Neural cell (in vitro differentiated cells): ENCODE measurements around the gene RIC8B. TPM values are rescaled to one million over a fixed set of nuclear protein-coding genes. Genes with fewer than 3 reads are reported as not detected.

Experiments
- H2AFZ ChIP-seq: fragments of 200-600, 300-800 bp; sonication (generic), shearing (Covaris generic); 2 replicates; pipeline ENCODE4 v1.6.0; 2014; ENCODE audit warnings: low read depth, mild to moderate bottlenecking, antibody characterized with exemption, low read length, moderate library complexity
- H3F3A ChIP-seq: fragments of 200-600 bp; shearing (Covaris generic); 2 replicates; pipeline ENCODE4 v1.6.1; 2016; ENCODE audit warnings: mild to moderate bottlenecking, moderate library complexity, mixed read lengths, antibody characterized with exemption, low read length; ENCODE audit not compliant: insufficient read depth, poor library complexity, severe bottlenecking
- H3K27ac ChIP-seq: fragments of 200-600, 300-800 bp; sonication (generic), shearing (Covaris generic); 2 replicates; pipeline ENCODE4 v1.5.1; 2014; ENCODE audit warnings: mild to moderate bottlenecking, low read length, moderate library complexity
- H3K27me3 ChIP-seq: fragments of 300-800, 200-600 bp; sonication (generic), shearing (Covaris generic); 2 replicates; pipeline ENCODE4 v1.6.0; 2014; ENCODE audit warnings: mild to moderate bottlenecking, low read depth, low read length, moderate library complexity; ENCODE audit not compliant: insufficient read depth
- H3K36me3 ChIP-seq: fragments of 300-800, 200-600 bp; sonication (generic), shearing (Covaris generic); 2 replicates; pipeline ENCODE4 v1.5.1; 2014; ENCODE audit warnings: mild to moderate bottlenecking, antibody characterized with exemption, low read length, moderate library complexity; ENCODE audit not compliant: insufficient read depth
- H3K4me2 ChIP-seq: fragments of 300-800, 200-600 bp; sonication (generic), shearing (Covaris generic); 2 replicates; pipeline ENCODE4 v1.6.0; 2014; ENCODE audit warnings: mild to moderate bottlenecking, low read length
- H3K4me3 ChIP-seq: fragments of 300-800, 200-600 bp; sonication (generic), shearing (Covaris generic); 2 replicates; pipeline ENCODE4 v1.5.1; 2014; ENCODE audit warnings: mild to moderate bottlenecking, low read length, moderate library complexity
- H3K79me2 ChIP-seq: fragments of 200-600 bp; shearing (Covaris generic); replicated peaks from 2 replicates; pipeline ENCODE4 v1.6.0; 2014; ENCODE audit warnings: mild to moderate bottlenecking, low read length, moderate library complexity; ENCODE audit not compliant: insufficient read depth
- H3K9ac ChIP-seq: fragments of 300-800, 200-600 bp; sonication (generic), shearing (Covaris generic); 2 replicates; pipeline ENCODE4 v1.6.1; 2016; ENCODE audit warnings: mild to moderate bottlenecking, low read length, mixed read lengths
- H3K9me2 ChIP-seq: fragments of 200-600 bp; shearing (Covaris generic); 2 replicates; pipeline ENCODE4 v1.6.1; 2016; ENCODE audit warnings: mild to moderate bottlenecking, low read length, mixed read lengths; ENCODE audit not compliant: insufficient read depth
- H3K9me3 ChIP-seq: fragments of 200-600, 300-800 bp; sonication (generic), shearing (Covaris generic); 2 replicates; pipeline ENCODE4 v1.6.1; 2016; ENCODE audit warnings: mild to moderate bottlenecking, mixed run types, low read length, moderate library complexity, mixed read lengths
- H4K20me1 ChIP-seq: fragments of 200-600 bp; shearing (Covaris generic); 2 replicates; pipeline ENCODE4 v1.6.1; 2016; ENCODE audit warnings: mild to moderate bottlenecking, mixed run types; ENCODE audit not compliant: insufficient read depth
- EP300 ChIP-seq: fragments of 450-650 bp; conservative IDR thresholded peaks from 2 replicates; pipeline ENCODE4 v1.6.1; 2014; ENCODE audit warnings: antibody characterized with exemption, mild to moderate bottlenecking, moderate library complexity; ENCODE audit not compliant: poor library complexity, severe bottlenecking
- EZH2 ChIP-seq: fragments of 200-600, 300-800 bp; shearing (Covaris generic), sonication (generic); IDR thresholded peaks from 2 replicates; pipeline ENCODE4 v1.6.1; 2014; ENCODE audit warnings: antibody characterized with exemption, low read length, borderline replicate concordance, mild to moderate bottlenecking; ENCODE audit not compliant: insufficient read depth, poor library complexity, severe bottlenecking
- MXI1 ChIP-seq: fragments of 450-650 bp; conservative IDR thresholded peaks from 2 replicates; pipeline ENCODE4 v1.6.1; 2014; ENCODE audit warnings: antibody characterized with exemption, mild to moderate bottlenecking; ENCODE audit not compliant: poor library complexity, severe bottlenecking
- POLR2AphosphoS5 ChIP-seq: IDR thresholded peaks from 2 replicates; pipeline ENCODE4 v1.6.1; 2012
- RAD21 ChIP-seq: fragments of 450-650 bp; conservative IDR thresholded peaks from 2 replicates; pipeline ENCODE4 v1.6.1; 2014; ENCODE audit warnings: antibody characterized with exemption, mild to moderate bottlenecking, moderate library complexity
- REST ChIP-seq: IDR thresholded peaks from 2 replicates; pipeline ENCODE4 v1.6.1; 2012; ENCODE audit warnings: borderline replicate concordance
- SMC3 ChIP-seq: fragments of 450-650 bp; conservative IDR thresholded peaks from 2 replicates; pipeline ENCODE4 v1.6.1; 2014; ENCODE audit warnings: antibody characterized with exemption, mild to moderate bottlenecking, moderate library complexity; ENCODE audit not compliant: poor library complexity
- TAF1 ChIP-seq: IDR thresholded peaks from 2 replicates; pipeline ENCODE4 v1.6.1; 2012; ENCODE audit warnings: low read depth
- polyA plus RNA-seq: library from polyadenylated mRNA; depleted of rRNA; stranded (reverse); fragments of >200 nt; gene quantifications from 2 replicates; pipeline ENCODE4 v1.2.3, GENCODE V29; 2014
- TF ChIP-seq, protein P1 (sequence below): fragments of 450-650 bp; IDR thresholded peaks from 2 replicates; pipeline ENCODE4 v1.5.1; 2014; ENCODE audit warnings: antibody characterized with exemption, mild to moderate bottlenecking, moderate library complexity; ENCODE audit not compliant: poor library complexity, severe bottlenecking

The RIC8B gene
- polyA plus RNA-seq, 1 donor from 2014 or later, result 30.0 TPM

- no peak for TF ChIP-seq SMC3
- Histone ChIP-seq H3K4me2 (no peak overlapping the region), H3K4me3 (no peak overlapping the region), H3K36me3 (no peaks in the 10 kb centered on the region), H3K79me2 (no peaks in the 10 kb centered on the region), H3K9me3 (no peaks in the 10 kb centered on the region), H3K9me2 (no peaks in the 10 kb centered on the region), H4K20me1 (no peaks in the 10 kb centered on the region), H3K27me3 (no peaks in the 10 kb centered on the region), H3K9ac (no peak overlapping the region), H2AFZ (no peak overlapping the region), H3F3A (no peaks in the 10 kb centered on the region), H3K27ac (no peak overlapping the region)
Measured at GRCh38 chr12:106814714-106815113, 40.2 kb downstream of the RIC8B start.

DNA sequence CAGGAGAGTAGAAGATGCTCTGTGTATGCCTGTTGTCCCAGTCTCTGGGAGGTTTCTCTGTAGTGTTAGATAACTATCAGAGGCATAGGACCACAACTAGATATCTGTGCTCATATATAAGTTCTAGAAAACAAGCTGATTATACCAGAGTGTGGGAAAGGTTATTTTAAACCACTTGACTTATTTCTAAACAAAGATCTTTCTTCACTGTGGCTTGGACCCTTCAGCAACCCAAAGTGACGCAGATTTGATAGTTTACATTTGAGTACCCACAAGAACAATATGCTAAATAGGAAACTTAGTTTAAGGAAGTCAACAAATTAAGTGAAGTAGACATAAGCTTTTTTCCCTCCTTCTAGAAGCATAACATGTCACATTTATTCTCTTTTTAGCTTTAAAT, 41.3 kb downstream of the RIC8B start:
- no peak overlapping the region for H3K4me3 ChIP-seq
- no peaks in the 10 kb centered on the region for H4K20me1 ChIP-seq
- no peak overlapping the region for H2AFZ ChIP-seq
- TF ChIP-seq RAD21, result no peak
- TF ChIP-seq EP300, result no peak
- TF ChIP-seq EZH2, result no peak
- no peak for TF ChIP-seq TAF1
- TF ChIP-seq, protein P1, sequence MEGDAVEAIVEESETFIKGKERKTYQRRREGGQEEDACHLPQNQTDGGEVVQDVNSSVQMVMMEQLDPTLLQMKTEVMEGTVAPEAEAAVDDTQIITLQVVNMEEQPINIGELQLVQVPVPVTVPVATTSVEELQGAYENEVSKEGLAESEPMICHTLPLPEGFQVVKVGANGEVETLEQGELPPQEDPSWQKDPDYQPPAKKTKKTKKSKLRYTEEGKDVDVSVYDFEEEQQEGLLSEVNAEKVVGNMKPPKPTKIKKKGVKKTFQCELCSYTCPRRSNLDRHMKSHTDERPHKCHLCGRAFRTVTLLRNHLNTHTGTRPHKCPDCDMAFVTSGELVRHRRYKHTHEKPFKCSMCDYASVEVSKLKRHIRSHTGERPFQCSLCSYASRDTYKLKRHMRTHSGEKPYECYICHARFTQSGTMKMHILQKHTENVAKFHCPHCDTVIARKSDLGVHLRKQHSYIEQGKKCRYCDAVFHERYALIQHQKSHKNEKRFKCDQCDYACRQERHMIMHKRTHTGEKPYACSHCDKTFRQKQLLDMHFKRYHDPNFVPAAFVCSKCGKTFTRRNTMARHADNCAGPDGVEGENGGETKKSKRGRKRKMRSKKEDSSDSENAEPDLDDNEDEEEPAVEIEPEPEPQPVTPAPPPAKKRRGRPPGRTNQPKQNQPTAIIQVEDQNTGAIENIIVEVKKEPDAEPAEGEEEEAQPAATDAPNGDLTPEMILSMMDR, result no peak
- TF ChIP-seq MXI1, result no peak
- no peak for TF ChIP-seq POLR2AphosphoS5
- TF ChIP-seq REST, result no peak
- TF ChIP-seq SMC3, result no peak
- no peaks in the 10 kb centered on the region for H3K9me2 ChIP-seq
- no peak overlapping the region for H3K4me2 ChIP-seq
- no peaks in the 10 kb centered on the region for H3K36me3 ChIP-seq
- no peaks in the 10 kb centered on the region for H3K9me3 ChIP-seq
- no peaks in the 10 kb centered on the region for H3F3A ChIP-seq
- no peak overlapping the region for H3K27ac ChIP-seq
- H3K9ac ChIP-seq, result no peak overlapping the region
- no peaks in the 10 kb centered on the region for H3K79me2 ChIP-seq
- H3K27me3 ChIP-seq, result no peaks in the 10 kb centered on the region

DNA sequence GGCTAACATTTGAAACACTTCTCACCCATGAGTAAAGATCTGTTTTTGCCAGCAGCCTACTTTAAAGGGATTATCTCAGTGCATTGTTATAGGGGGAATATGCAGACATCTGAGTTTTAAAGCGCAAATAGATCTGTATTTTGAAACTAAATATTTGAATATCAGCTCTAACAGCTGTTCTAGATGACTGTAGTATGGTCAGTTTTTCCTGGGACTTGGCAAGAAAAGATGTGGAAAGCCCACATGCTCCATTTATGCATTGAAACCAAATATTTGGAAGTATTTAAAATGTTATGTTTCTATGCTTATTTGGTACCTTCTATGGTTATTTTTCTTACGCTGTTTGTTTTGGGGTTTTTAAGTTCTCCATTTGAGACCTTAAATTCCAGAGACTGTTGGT, 41.7 kb downstream of the RIC8B start:
- no peak overlapping the region for H3K4me3 ChIP-seq
- H2AFZ ChIP-seq, result no peak overlapping the region
- no peaks in the 10 kb centered on the region for H3K36me3 ChIP-seq
- H3K9me2 ChIP-seq, result no peaks in the 10 kb centered on the region
- H3K4me2 ChIP-seq, result no peak overlapping the region
- TF ChIP-seq EZH2 (no peak), EP300 (no peak), MXI1 (no peak), SMC3 (no peak), RAD21 (no peak), TAF1 (no peak), REST (no peak), POLR2AphosphoS5 (no peak)
- TF ChIP-seq, protein P1, result no peak
- no peak overlapping the region for H3K27ac ChIP-seq
- H3K9ac ChIP-seq, result no peak overlapping the region
- no peaks in the 10 kb centered on the region for H4K20me1 ChIP-seq
- H3K9me3 ChIP-seq, result no peaks in the 10 kb centered on the region
- H3F3A ChIP-seq, result no peaks in the 10 kb centered on the region
- no peaks in the 10 kb centered on the region for H3K79me2 ChIP-seq
- H3K27me3 ChIP-seq, result no peaks in the 10 kb centered on the region
